ENCODE data around the gene FOXB1.

The FOXB1 gene

GRCh38 chr15:60054472-60054871, 50.4 kb downstream of the FOXB1 start:
- DNase-seq (ENCODE audit: extremely low read depth, low read depth), result no peak
- no peak overlapping the region for H3K4me3 ChIP-seq (replicated peaks; ENCODE audit: low read depth, low read length)
- TF ChIP-seq CTCF (IDR thresholded peaks at IDR 0.05; ENCODE audit: low read depth, low read length, missing control alignments), result no peak

Data from HFF-Myc (cell line).